ENCODE results near the gene FGD6. TPM values are rescaled to one million over a fixed set of nuclear protein-coding genes. Genes with fewer than 3 reads are reported as not detected.

Gene FGD6
- total and polyA plus RNA-seq, 7 experiments from 2014 or later, result 0.35 to 8.6 (median 1.1) TPM

- intact Hi-C loops (cut with micrococcal nuclease), result no loop called here
- Mint-ChIP-seq H3K4me3 (no peak overlapping the region), H3K27me3 (peaks cover 0 to 4% (median 0%) of the 10 kb centered on the region in 5 donors), H3K27ac (no peak overlapping the region), H3K4me1 (no peaks in the 10 kb centered on the region), H3K36me3 (peaks cover 0 to 7% (median 7%) of the 10 kb centered on the region in 5 donors), H3K9me3 (peaks cover 0 to 8% (median 4%) of the 10 kb centered on the region in 11 donors)
- no peaks in the 10 kb centered on the region for H3K27me3 ChIP-seq (ENCODE audit: control insufficient read depth in 2 of 2, insufficient read depth in 2 of 2, low read length in 2 of 2)
- H3K27ac ChIP-seq (ENCODE audit: low read depth, low read length), result no peak overlapping the region
- ChIA-PET CTCF (no interaction called here), POLR2A (interaction anchor here (0.6 kb wide), 1 partner anchor 69 kb away, joined by 3 read pairs; no protein-coding TSS in a partner anchor)
- no peak overlapping the region for H3K4me3 ChIP-seq (ENCODE audit: low read length)
- H3K36me3 ChIP-seq (ENCODE audit: control insufficient read depth in 2 of 3, insufficient read depth in 3 of 3, low read length in 3 of 3), result no peaks in the 10 kb centered on the region
- no peaks in the 10 kb centered on the region for H3K4me1 ChIP-seq (ENCODE audit: control insufficient read depth in 2 of 2, insufficient read depth in 2 of 2, low read length in 2 of 2)
- no peak for DNase-seq
- no peak for ATAC-seq
- H3K9me3 ChIP-seq (ENCODE audit: control insufficient read depth in 2 of 3, low read length in 3 of 3), result no peaks in the 10 kb centered on the region
These were observed 58.3 kb downstream of the FGD6 start for GRCh38 chr12:95158919-95159318.

DNA sequence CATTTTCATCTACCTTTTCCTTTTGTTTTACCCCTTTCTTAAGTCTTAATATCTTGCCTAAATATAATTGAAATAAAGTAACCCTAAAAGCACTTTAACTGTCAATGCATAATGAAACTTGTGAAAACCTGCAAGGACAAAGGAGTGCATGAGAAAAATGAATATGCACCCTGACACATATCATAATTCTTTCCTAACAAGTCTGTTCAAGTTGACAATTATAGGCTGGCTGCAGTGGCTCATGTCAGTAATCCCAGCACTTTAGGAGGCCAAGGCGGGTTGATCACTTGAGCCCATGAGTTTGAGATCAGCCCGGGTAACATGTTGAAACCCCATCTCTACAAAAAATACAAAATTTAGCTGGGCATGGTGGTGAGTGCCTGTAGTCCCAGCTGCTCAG is 65.4 kb downstream of the FGD6 start:
- no peaks in the 10 kb centered on the region for H3K27me3 ChIP-seq (ENCODE audit: control insufficient read depth in 2 of 2, insufficient read depth in 2 of 2, low read length in 2 of 2)
- no peaks in the 10 kb centered on the region for H3K36me3 ChIP-seq (ENCODE audit: control insufficient read depth in 2 of 3, insufficient read depth in 3 of 3, low read length in 3 of 3)
- no peaks in the 10 kb centered on the region for H3K27me3 Mint-ChIP-seq
- no peak overlapping the region for H3K4me3 ChIP-seq (ENCODE audit: low read length)
- no peaks in the 10 kb centered on the region for H3K4me1 Mint-ChIP-seq
- CTCF ChIA-PET, result no interaction called here
- no peak overlapping the region for H3K4me3 Mint-ChIP-seq
- no peaks in the 10 kb centered on the region for H3K4me1 ChIP-seq (ENCODE audit: control insufficient read depth in 2 of 2, insufficient read depth in 2 of 2, low read length in 2 of 2)
- peaks cover 0 to 5% (median 4%) of the 10 kb centered on the region in 5 donors for H3K36me3 Mint-ChIP-seq
- H3K27ac ChIP-seq (ENCODE audit: low read depth, low read length), result no peak overlapping the region
- POLR2A ChIA-PET, result no interaction called here
- H3K9me3 Mint-ChIP-seq, result peaks cover 0 to 5% (median 3%) of the 10 kb centered on the region in 11 donors
- ATAC-seq (no peak), DNase-seq (no peak)
- no peaks in the 10 kb centered on the region for H3K9me3 ChIP-seq (ENCODE audit: control insufficient read depth in 2 of 3, low read length in 3 of 3)
- no peak overlapping the region for H3K27ac Mint-ChIP-seq
- intact Hi-C loops (cut with micrococcal nuclease), result no loop called here

DNA sequence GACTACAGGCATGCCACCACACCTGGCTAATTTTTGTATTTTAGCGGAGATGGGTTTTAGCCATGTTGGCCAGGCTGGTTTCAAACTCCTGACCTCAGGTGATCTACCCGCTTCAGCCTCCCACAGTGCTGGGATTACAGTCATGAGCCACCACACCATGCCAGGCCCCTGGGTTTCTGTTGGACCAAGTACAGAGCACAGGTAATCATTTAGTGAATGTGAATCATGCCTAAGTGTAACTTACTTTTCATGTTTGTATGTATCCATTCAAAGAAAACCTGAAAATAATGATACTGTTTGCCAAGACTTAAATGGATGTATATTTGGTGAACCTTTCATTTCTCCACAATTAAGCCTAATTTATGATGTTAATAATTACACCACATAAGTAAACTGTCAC is 65.9 kb downstream of the FGD6 start:
- Histone ChIP-seq H3K27ac (ENCODE audit: low read depth, low read length) (no peak overlapping the region), H3K36me3 (ENCODE audit: control insufficient read depth in 2 of 3, insufficient read depth in 3 of 3, low read length in 3 of 3) (no peaks in the 10 kb centered on the region), H3K27me3 (ENCODE audit: control insufficient read depth in 2 of 2, insufficient read depth in 2 of 2, low read length in 2 of 2) (no peaks in the 10 kb centered on the region), H3K9me3 (ENCODE audit: control insufficient read depth in 2 of 3, low read length in 3 of 3) (no peaks in the 10 kb centered on the region), H3K4me1 (ENCODE audit: control insufficient read depth in 2 of 2, insufficient read depth in 2 of 2, low read length in 2 of 2) (no peaks in the 10 kb centered on the region), H3K4me3 (ENCODE audit: low read length) (no peak overlapping the region)
- DNase-seq (no peak), ATAC-seq (no peak)
- Mint-ChIP-seq H3K27me3 (no peaks in the 10 kb centered on the region), H3K36me3 (peaks cover 0 to under 1% (median under 1%) of the 10 kb centered on the region in 5 donors), H3K9me3 (peaks cover 0 to 2% (median 0%) of the 10 kb centered on the region in 11 donors), H3K4me3 (no peak overlapping the region), H3K27ac (no peak overlapping the region), H3K4me1 (no peaks in the 10 kb centered on the region)
- ChIA-PET POLR2A (no interaction called here), CTCF (no interaction called here)
- intact Hi-C loops (cut with micrococcal nuclease), result no loop called here

GRCh38 chr12:95150501-95150900 is 66.8 kb downstream of the FGD6 start:
- no peaks in the 10 kb centered on the region for H3K36me3 ChIP-seq (ENCODE audit: control insufficient read depth in 2 of 3, insufficient read depth in 3 of 3, low read length in 3 of 3)
- Mint-ChIP-seq H3K4me1 (no peaks in the 10 kb centered on the region), H3K27ac (no peak overlapping the region), H3K27me3 (no peaks in the 10 kb centered on the region), H3K4me3 (no peak overlapping the region), H3K36me3 (no peaks in the 10 kb centered on the region), H3K9me3 (no peaks in the 10 kb centered on the region)
- POLR2A ChIA-PET, result no interaction called here
- ATAC-seq (no peak), DNase-seq (no peak)
- H3K4me3 ChIP-seq (ENCODE audit: low read length), result no peak overlapping the region
- CTCF ChIA-PET, result no interaction called here
- no peak overlapping the region for H3K27ac ChIP-seq (ENCODE audit: low read depth, low read length)
- H3K9me3 ChIP-seq (ENCODE audit: control insufficient read depth in 2 of 3, low read length in 3 of 3), result no peaks in the 10 kb centered on the region
- H3K27me3 ChIP-seq (ENCODE audit: control insufficient read depth in 2 of 2, insufficient read depth in 2 of 2, low read length in 2 of 2), result no peaks in the 10 kb centered on the region
- intact Hi-C loops (cut with micrococcal nuclease), result no loop called here
- no peaks in the 10 kb centered on the region for H3K4me1 ChIP-seq (ENCODE audit: control insufficient read depth in 2 of 2, insufficient read depth in 2 of 2, low read length in 2 of 2)

DNA sequence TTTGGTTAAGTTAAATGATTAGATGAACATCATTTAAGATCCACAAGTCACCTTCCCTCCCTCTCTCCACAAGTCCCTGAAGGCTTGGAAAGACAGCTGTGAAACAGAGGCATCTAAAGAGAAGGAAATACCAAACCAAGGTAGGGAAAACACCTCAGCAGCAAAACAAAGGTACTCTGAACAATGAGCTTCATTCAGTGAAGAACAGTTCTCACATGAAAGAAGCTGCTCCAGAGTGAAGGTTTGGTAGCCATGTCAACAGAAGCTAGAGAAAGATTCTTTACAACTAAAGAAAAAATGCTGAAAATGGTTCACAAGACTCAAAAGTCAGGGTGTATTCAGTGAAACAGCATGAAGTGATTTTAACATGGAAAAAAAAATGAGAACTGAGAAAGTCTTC is 69.4 kb downstream of the FGD6 start:
- H3K4me1 ChIP-seq (ENCODE audit: control insufficient read depth in 2 of 2, insufficient read depth in 2 of 2, low read length in 2 of 2), result no peaks in the 10 kb centered on the region
- H3K4me1 Mint-ChIP-seq, result no peaks in the 10 kb centered on the region
- no peaks in the 10 kb centered on the region for H3K9me3 Mint-ChIP-seq
- no peak overlapping the region for H3K27ac ChIP-seq (ENCODE audit: low read depth, low read length)
- ATAC-seq (no peak), DNase-seq (no peak)
- no peak overlapping the region for H3K4me3 Mint-ChIP-seq
- no peaks in the 10 kb centered on the region for H3K27me3 ChIP-seq (ENCODE audit: control insufficient read depth in 2 of 2, insufficient read depth in 2 of 2, low read length in 2 of 2)
- CTCF ChIA-PET, result no interaction called here
- no peaks in the 10 kb centered on the region for H3K27me3 Mint-ChIP-seq
- no peaks in the 10 kb centered on the region for H3K36me3 Mint-ChIP-seq
- POLR2A ChIA-PET, result no interaction called here
- H3K36me3 ChIP-seq (ENCODE audit: control insufficient read depth in 2 of 3, insufficient read depth in 3 of 3, low read length in 3 of 3), result no peaks in the 10 kb centered on the region
- intact Hi-C loops (cut with micrococcal nuclease), result no loop called here
- H3K27ac Mint-ChIP-seq, result no peak overlapping the region
- H3K4me3 ChIP-seq (ENCODE audit: low read length), result no peak overlapping the region
- H3K9me3 ChIP-seq (ENCODE audit: control insufficient read depth in 2 of 3, low read length in 3 of 3), result no peaks in the 10 kb centered on the region

GRCh38 chr12:95146769-95147168 is 70.5 kb downstream of the FGD6 start:
- CTCF ChIA-PET, result no interaction called here
- no peaks in the 10 kb centered on the region for H3K27me3 Mint-ChIP-seq
- POLR2A ChIA-PET, result no interaction called here

GRCh38 chr12:95143621-95144205 is 73.6 kb downstream of the FGD6 start:
- no peak overlapping the region for H3K27ac Mint-ChIP-seq
- H3K4me3 Mint-ChIP-seq, result no peak overlapping the region
- intact Hi-C loops (cut with micrococcal nuclease), result no loop called here
- H3K27ac ChIP-seq (ENCODE audit: low read depth, low read length), result no peak overlapping the region
- H3K27me3 ChIP-seq (ENCODE audit: control insufficient read depth in 2 of 2, insufficient read depth in 2 of 2, low read length in 2 of 2), result no peaks in the 10 kb centered on the region
- ChIA-PET CTCF (no interaction called here), POLR2A (no interaction called here)
- no peaks in the 10 kb centered on the region for H3K4me1 ChIP-seq (ENCODE audit: control insufficient read depth in 2 of 2, insufficient read depth in 2 of 2, low read length in 2 of 2)
- no peak overlapping the region for H3K4me3 ChIP-seq (ENCODE audit: low read length)
- ATAC-seq, result no peak
- no peaks in the 10 kb centered on the region for H3K4me1 Mint-ChIP-seq
- no peaks in the 10 kb centered on the region for H3K27me3 Mint-ChIP-seq
- no peaks in the 10 kb centered on the region for H3K9me3 ChIP-seq (ENCODE audit: control insufficient read depth in 2 of 3, low read length in 3 of 3)
- H3K36me3 ChIP-seq (ENCODE audit: control insufficient read depth in 2 of 3, insufficient read depth in 3 of 3, low read length in 3 of 3), result no peaks in the 10 kb centered on the region
- H3K36me3 Mint-ChIP-seq, result no peaks in the 10 kb centered on the region
- no peaks in the 10 kb centered on the region for H3K9me3 Mint-ChIP-seq
- DNase-seq, result no peak

More at GRCh38 chr12:95146769-95147168, 70.5 kb downstream of the FGD6 start:
- ATAC-seq, result no peak
- Histone ChIP-seq H3K4me1 (ENCODE audit: control insufficient read depth in 2 of 2, insufficient read depth in 2 of 2, low read length in 2 of 2) (no peaks in the 10 kb centered on the region), H3K9me3 (ENCODE audit: control insufficient read depth in 2 of 3, low read length in 3 of 3) (no peaks in the 10 kb centered on the region), H3K4me3 (ENCODE audit: low read length) (no peak overlapping the region), H3K27ac (ENCODE audit: low read depth, low read length) (no peak overlapping the region), H3K27me3 (ENCODE audit: control insufficient read depth in 2 of 2, insufficient read depth in 2 of 2, low read length in 2 of 2) (no peaks in the 10 kb centered on the region), H3K36me3 (ENCODE audit: control insufficient read depth in 2 of 3, insufficient read depth in 3 of 3, low read length in 3 of 3) (no peaks in the 10 kb centered on the region)
- Mint-ChIP-seq H3K27ac (no peak overlapping the region), H3K9me3 (no peaks in the 10 kb centered on the region), H3K4me3 (no peak overlapping the region), H3K36me3 (no peaks in the 10 kb centered on the region), H3K4me1 (no peaks in the 10 kb centered on the region)
- intact Hi-C loops (cut with micrococcal nuclease), result no loop called here
- DNase-seq, result no peak

Measured in naive thymus-derived CD4-positive, alpha-beta T cell (primary cell).